Skeletal muscle satellite cell (primary cell): Measurements from ENCODE around the gene THPO.

ENCODE experiments used
- H3K27me3 ChIP-seq: 2 replicates; pipeline ENCODE4 v1.7.0; 2013; ENCODE audit warnings: low read length; ENCODE audit not compliant: control insufficient read depth, insufficient read depth
- H3K36me3 ChIP-seq: 2 replicates; pipeline ENCODE4 v1.7.0; 2013; ENCODE audit warnings: mild to moderate bottlenecking, control low read depth, low read length; ENCODE audit not compliant: insufficient read depth
- H3K4me1 ChIP-seq: 2 replicates; pipeline ENCODE4 v1.7.0; 2013; ENCODE audit warnings: low read length; ENCODE audit not compliant: control insufficient read depth, insufficient read depth
- H3K4me2 ChIP-seq: 2 replicates; pipeline ENCODE4 v1.7.0; 2013; ENCODE audit warnings: mild to moderate bottlenecking, low read length
- H3K4me3 ChIP-seq: 2 replicates; pipeline ENCODE4 v1.7.0; 2013; ENCODE audit warnings: low read length
- H3K9ac ChIP-seq: 2 replicates; pipeline ENCODE4 v1.7.0; 2013; ENCODE audit warnings: mild to moderate bottlenecking, low read depth, low read length, moderate library complexity
- H3K9me3 ChIP-seq: replicated peaks from 2 replicates; pipeline ENCODE4 v1.7.0; 2013; ENCODE audit warnings: mild to moderate bottlenecking, control low read depth, low read length

The THPO gene

GRCh38 chr3:184399410-184399809 lies 21.4 kb upstream of the THPO start:
- peaks cover 43% of the 10 kb centered on the region for H3K27me3 ChIP-seq
- no peaks in the 10 kb centered on the region for H3K36me3 ChIP-seq
- H3K4me1 ChIP-seq, result peaks cover 5% of the 10 kb centered on the region
- no peaks in the 10 kb centered on the region for H3K9me3 ChIP-seq
- no peak overlapping the region for H3K9ac ChIP-seq
- H3K4me3 ChIP-seq, result no peak overlapping the region
- no peak overlapping the region for H3K4me2 ChIP-seq

GRCh38 chr3:184395320-184395660 lies 17.3 kb upstream of the THPO start:
- no peak overlapping the region for H3K4me3 ChIP-seq
- H3K4me1 ChIP-seq, result peaks cover 5% of the 10 kb centered on the region
- no peak overlapping the region for H3K4me2 ChIP-seq
- H3K9ac ChIP-seq, result no peak overlapping the region
- no peaks in the 10 kb centered on the region for H3K36me3 ChIP-seq
- no peaks in the 10 kb centered on the region for H3K9me3 ChIP-seq
- peaks cover 41% of the 10 kb centered on the region for H3K27me3 ChIP-seq

GRCh38 chr3:184391266-184391665 lies 13.3 kb upstream of the THPO start:
- H3K36me3 ChIP-seq, result no peaks in the 10 kb centered on the region
- no peak overlapping the region for H3K9ac ChIP-seq
- peaks cover 60% of the 10 kb centered on the region for H3K27me3 ChIP-seq
- H3K4me3 ChIP-seq, result no peak overlapping the region
- no peak overlapping the region for H3K4me2 ChIP-seq
- no peaks in the 10 kb centered on the region for H3K4me1 ChIP-seq
- H3K9me3 ChIP-seq, result no peaks in the 10 kb centered on the region

- Histone ChIP-seq H3K4me3 (no peak overlapping the region), H3K36me3 (no peaks in the 10 kb centered on the region), H3K4me2 (no peak overlapping the region), H3K27me3 (peaks cover 54% of the 10 kb centered on the region), H3K9ac (no peak overlapping the region), H3K4me1 (no peaks in the 10 kb centered on the region), H3K9me3 (no peaks in the 10 kb centered on the region)
Measured at GRCh38 chr3:184389935-184390528, 12.0 kb upstream of the THPO start.

DNA sequence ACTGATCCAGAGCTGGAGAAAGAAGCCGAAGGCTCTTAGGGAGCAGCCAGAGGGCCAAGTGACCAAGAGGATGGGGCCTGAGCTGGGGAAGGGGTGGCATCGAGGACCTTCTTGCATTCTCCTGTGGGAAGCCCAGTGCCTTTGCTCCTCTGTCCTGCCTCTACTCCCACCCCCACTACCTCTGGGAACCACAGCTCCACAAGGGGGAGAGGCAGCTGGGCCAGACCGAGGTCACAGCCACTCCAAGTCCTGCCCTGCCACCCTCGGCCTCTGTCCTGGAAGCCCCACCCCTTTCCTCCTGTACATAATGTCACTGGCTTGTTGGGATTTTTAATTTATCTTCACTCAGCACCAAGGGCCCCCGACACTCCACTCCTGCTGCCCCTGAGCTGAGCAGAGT lies 11.4 kb upstream of the THPO start:
- H3K36me3 ChIP-seq, result no peaks in the 10 kb centered on the region
- H3K4me3 ChIP-seq, result no peak overlapping the region
- H3K4me2 ChIP-seq, result no peak overlapping the region
- H3K27me3 ChIP-seq, result peaks cover 48% of the 10 kb centered on the region
- H3K9me3 ChIP-seq, result no peaks in the 10 kb centered on the region
- no peak overlapping the region for H3K9ac ChIP-seq
- H3K4me1 ChIP-seq, result no peaks in the 10 kb centered on the region

GRCh38 chr3:184388936-184389230 lies 10.9 kb upstream of the THPO start:
- no peak overlapping the region for H3K4me3 ChIP-seq
- H3K27me3 ChIP-seq, result peaks cover 43% of the 10 kb centered on the region
- H3K4me1 ChIP-seq, result no peaks in the 10 kb centered on the region
- no peak overlapping the region for H3K4me2 ChIP-seq
- no peak overlapping the region for H3K9ac ChIP-seq
- no peaks in the 10 kb centered on the region for H3K36me3 ChIP-seq
- H3K9me3 ChIP-seq, result no peaks in the 10 kb centered on the region

GRCh38 chr3:184388164-184388935 lies 10.3 kb upstream of the THPO start:
- Histone ChIP-seq H3K4me3 (no peak overlapping the region), H3K27me3 (peaks cover 42% of the 10 kb centered on the region), H3K9ac (no peak overlapping the region), H3K4me2 (no peak overlapping the region), H3K9me3 (no peaks in the 10 kb centered on the region), H3K4me1 (no peaks in the 10 kb centered on the region), H3K36me3 (no peaks in the 10 kb centered on the region)

- H3K9me3 ChIP-seq, result no peaks in the 10 kb centered on the region
- H3K4me2 ChIP-seq, result no peak overlapping the region
- peaks cover 39% of the 10 kb centered on the region for H3K27me3 ChIP-seq
- H3K4me1 ChIP-seq, result no peaks in the 10 kb centered on the region
- no peak overlapping the region for H3K9ac ChIP-seq
- H3K36me3 ChIP-seq, result no peaks in the 10 kb centered on the region
- no peak overlapping the region for H3K4me3 ChIP-seq
Measured at GRCh38 chr3:184387174-184387714, 9.2 kb upstream of the THPO start.

DNA sequence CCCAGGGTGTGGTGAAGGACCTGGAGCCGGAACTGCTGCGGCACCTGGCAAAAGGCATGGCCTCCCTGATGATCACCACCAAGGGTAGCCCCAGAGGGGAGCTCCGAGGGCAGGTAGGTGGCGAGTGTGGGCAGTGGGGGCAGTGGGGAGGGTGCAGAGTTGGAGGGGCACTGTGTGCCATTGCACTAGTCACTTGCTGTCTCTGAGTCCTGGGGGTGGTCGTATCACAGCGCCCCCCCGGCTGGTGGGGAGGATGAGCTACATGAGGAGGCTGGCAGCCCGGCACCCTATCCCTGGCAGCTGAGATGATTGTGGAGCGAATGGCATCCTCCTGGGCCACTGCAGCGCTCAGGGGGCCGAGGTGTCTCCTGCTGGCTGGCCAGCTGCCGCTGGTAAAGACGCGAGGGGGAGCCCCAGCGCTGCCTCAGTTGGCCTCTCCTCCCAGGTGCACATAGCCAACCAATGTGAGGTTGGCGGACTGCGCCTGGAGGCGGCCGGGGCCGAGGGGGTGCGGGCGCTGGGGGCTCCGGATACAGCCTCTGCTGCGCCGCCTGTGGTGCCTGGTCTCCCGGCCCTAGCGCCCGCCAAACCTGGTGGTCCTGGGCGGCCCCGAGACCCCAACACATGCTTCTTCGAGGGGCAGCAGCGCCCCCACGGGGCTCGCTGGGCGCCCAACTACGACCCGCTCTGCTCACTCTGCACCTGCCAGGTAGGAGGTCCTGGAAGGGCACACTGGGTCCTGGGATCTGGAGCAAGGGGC lies 8.2 kb upstream of the THPO start:
- peaks cover 41% of the 10 kb centered on the region for H3K27me3 ChIP-seq

DNA sequence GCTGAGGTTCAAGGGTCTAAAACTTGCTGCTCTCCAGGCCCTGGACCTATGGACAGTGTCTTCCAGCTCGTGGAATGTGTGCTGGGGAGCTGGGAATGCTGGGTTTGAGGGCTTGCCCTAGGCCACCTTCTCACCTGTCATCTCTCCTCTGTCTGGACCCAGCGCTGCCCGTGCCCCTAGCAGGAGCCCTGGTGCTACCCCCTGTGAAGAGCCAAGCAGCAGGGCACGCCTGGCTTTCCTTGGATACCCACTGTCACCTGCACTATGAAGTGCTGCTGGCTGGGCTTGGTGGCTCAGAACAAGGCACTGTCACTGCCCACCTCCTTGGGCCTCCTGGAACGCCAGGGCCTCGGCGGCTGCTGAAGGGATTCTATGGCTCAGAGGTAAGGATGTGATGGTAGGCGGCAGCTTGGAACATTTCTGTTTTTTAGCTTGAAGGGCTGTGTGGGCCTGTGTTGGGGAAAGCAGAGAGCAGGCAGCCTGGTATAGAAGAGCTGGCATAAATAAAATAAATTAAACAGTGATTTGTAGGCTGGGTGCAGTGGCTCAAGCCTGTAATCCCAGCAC lies 6.9 kb upstream of the THPO start:
- H3K27me3 ChIP-seq, result peaks cover 39% of the 10 kb centered on the region
- H3K4me3 ChIP-seq, result no peak overlapping the region
- no peak overlapping the region for H3K9ac ChIP-seq
- no peaks in the 10 kb centered on the region for H3K36me3 ChIP-seq
- H3K4me1 ChIP-seq, result peaks cover 14% of the 10 kb centered on the region
- H3K4me2 ChIP-seq, result no peak overlapping the region
- no peaks in the 10 kb centered on the region for H3K9me3 ChIP-seq

More for the DNA sequence above, 8.2 kb upstream of the THPO start:
- no peak overlapping the region for H3K4me3 ChIP-seq
- H3K4me1 ChIP-seq, result peaks cover 5% of the 10 kb centered on the region
- no peak overlapping the region for H3K9ac ChIP-seq
- no peaks in the 10 kb centered on the region for H3K36me3 ChIP-seq
- H3K4me2 ChIP-seq, result no peak overlapping the region
- H3K9me3 ChIP-seq, result no peaks in the 10 kb centered on the region

GRCh38 chr3:184384342-184384741 lies 6.3 kb upstream of the THPO start:
- no peak overlapping the region for H3K4me2 ChIP-seq

More at GRCh38 chr3:184384342-184384741, 6.3 kb upstream of the THPO start:
- Histone ChIP-seq H3K4me3 (no peak overlapping the region), H3K9me3 (no peaks in the 10 kb centered on the region), H3K27me3 (peaks cover 36% of the 10 kb centered on the region), H3K9ac (no peak overlapping the region), H3K36me3 (no peaks in the 10 kb centered on the region), H3K4me1 (peaks cover 15% of the 10 kb centered on the region)
